Activated CD8-positive, alpha-beta memory T cell treated with anti-CD3 and anti-CD28 coated beads for 4 hours (primary cell): Measurements from ENCODE around the gene SERPINA12.

ENCODE experiments used
- DNase-seq, 2 donors: peaks; one replicate each; pipeline ENCODE4 v3.0.0-alpha.2; 2020; ENCODE audit warnings: low read depth in 2 of 2

Gene SERPINA12

DNA sequence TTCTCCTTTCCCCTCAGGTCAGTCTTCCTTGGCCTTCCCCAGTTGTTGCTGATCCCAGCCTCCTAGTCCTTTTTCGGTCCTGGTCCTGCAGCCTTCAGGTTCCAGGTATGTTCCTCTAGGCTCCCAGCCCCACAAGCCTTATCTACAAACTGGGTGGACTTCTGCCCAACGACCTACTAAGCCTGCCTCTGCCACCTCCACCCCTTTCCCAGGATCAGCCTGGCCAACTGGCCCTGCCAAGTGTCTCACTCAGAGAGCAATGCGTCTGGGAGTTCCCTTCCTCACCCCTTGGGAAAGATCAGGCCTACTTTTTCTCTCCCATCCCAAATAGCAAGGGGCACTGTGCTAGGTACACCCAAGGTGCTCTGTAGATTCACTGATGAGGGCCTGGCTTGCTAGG is at the start of gene SERPINA12:
SERPINA12 (minus strand) TSS at position 114 of the 400 bp plus-strand sequence. CDS start 11,072 bp downstream, outside the sequence.
- DNase-seq: no peak

DNA sequence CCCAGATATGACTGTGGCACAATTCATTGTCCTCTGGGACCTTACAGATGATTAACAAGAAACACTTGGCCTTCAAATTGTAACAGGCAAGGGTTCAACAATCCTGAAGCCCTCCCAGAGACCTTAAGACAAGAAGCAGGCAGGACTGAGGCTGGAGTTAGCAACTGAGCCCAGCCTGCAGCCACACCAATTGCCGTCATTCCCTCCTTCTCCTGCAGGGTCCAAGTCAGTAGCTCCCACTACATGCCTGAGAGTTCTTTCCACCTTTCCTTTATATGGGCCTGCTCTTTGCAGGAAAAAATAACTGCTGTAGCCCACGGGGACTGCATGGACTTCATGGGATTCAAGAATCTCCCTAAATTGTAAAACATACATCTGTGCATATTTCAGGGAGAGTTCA is 49.6 kb upstream of the SERPINA12 start:
- DNase-seq: no peak

- no peak for DNase-seq
Observed at GRCh38 chr14:94557327-94557726, 48.1 kb upstream of the SERPINA12 start.

GRCh38 chr14:94555991-94556390 is 46.7 kb upstream of the SERPINA12 start:
- DNase-seq: no peak

DNA sequence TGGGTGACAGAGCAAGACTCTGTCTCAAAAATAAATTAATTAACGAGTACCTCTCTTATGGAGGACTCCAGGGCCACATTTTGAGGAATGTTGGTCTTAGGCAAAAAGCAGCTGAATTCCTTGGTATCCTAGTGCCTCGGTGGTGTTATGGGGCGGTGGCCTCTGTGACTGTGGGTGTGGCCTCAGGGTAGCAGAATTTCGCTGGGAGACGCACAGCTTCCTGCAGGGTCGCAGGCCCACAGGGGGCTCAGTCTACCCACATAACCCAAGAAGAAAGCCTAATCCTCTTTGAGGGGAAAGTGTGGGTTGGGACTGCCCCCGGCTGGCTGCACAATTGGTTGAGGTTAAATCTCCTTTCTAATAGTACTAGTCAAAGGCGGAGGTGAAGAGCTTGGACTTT is 40.8 kb upstream of the SERPINA12 start:
- DNase-seq: no peak

- peak in 1 of 2 donors; percentile 3 for DNase-seq
Observed at GRCh38 chr14:94548999-94549985, 40.0 kb upstream of the SERPINA12 start.

GRCh38 chr14:94548131-94548998 is 39.1 kb upstream of the SERPINA12 start:
- DNase-seq: no peak

GRCh38 chr14:94547726-94548125 is 38.5 kb upstream of the SERPINA12 start:
- DNase-seq: no peak

DNA sequence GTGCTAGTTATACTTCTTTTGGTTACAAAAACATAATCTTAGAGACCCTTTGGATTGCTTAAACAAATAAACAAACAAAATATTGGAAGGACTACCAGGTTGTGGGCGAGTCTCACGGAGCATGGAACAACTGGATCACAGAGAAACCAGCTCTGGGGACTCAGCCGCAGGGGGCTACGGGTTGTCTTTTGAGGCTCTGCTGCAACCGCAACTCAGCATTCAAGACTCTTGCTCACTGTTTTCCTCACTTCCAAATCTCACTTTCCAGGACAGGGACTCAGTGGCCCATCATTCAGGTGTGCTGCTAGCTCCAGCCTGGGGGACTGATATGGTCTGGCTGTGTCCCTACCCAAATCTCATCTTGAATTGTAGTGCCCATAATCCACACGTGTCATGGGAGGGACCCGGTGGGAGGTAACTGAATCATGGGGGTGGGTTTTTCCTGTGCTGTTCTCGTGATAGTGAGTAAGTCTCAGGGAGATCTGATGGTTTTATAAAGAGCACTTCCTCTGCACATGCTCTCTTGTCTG is 37.9 kb upstream of the SERPINA12 start:
- DNase-seq: no peak

- no peak for DNase-seq
Observed at GRCh38 chr14:94545131-94545841, 36.0 kb upstream of the SERPINA12 start.

- DNase-seq: no peak
Observed at GRCh38 chr14:94544726-94545125, 35.5 kb upstream of the SERPINA12 start.

DNA sequence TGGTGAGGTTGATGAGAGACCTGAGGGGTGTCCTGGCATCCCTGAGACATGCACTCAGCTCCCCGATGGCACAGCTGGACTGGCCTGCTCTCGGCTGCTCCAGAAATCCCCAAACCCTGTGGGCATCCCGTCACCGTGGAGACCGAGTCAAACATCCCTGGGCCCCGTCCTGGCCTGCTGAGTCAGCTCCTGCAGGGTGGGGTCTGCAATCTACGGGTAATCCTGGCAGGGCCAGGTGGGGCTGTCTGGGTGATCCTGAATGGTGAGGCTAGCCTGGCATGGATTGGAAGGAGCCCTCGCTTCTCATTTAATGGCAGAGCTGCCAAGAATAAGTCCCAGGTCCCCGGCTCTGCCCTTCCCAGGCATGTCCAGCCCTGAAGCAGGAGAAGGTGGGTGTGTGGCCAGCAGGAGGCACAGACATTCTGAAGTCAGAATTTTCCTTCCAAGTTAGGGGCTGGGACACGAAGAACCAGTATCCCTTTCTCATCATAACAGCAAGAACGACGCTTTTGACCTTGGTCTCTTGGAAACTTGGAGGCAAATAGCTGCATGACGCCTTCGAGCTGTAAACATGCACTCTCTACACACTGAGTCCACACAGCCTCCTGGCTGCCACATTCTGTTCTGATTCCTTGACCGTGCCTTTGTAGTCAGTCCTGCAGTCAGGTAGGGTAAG is 34.3 kb upstream of the SERPINA12 start:
- DNase-seq: no peak

DNA sequence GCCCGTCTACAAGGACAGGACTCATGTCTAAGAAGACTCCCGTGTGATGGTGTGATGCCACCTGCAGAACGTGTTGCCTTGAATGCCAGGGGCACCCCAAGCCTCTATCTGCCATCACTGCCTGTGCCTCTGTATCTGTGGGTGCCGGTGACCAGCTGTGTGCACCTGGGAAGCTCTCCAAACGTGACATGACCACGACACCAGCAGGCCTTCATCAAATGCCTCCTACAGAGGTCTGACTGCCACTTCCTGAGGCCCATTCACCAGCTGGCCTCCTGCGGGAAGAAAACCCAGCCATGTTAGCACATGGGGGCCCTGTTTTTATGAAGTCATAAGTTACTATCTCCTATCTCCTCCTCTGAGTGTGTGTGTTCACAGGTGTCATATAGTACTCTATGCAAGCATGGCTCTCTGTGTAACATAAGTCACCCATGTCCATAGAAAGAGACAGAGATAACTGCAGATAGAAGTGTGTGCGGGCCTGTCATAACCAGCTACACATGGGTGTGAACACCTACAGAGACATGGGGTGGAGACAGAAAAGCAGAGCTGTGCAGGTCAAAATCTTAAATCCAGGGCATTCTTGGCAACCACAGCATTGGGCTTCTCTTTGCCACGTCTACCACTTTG is 33.7 kb upstream of the SERPINA12 start:
- no peak for DNase-seq

- no peak for DNase-seq
Observed at GRCh38 chr14:94542111-94542810, 33.0 kb upstream of the SERPINA12 start.

GRCh38 chr14:94541234-94541975 is 32.1 kb upstream of the SERPINA12 start:
- no peak for DNase-seq

GRCh38 chr14:94540031-94540794 is 30.9 kb upstream of the SERPINA12 start:
- DNase-seq: no peak

DNA sequence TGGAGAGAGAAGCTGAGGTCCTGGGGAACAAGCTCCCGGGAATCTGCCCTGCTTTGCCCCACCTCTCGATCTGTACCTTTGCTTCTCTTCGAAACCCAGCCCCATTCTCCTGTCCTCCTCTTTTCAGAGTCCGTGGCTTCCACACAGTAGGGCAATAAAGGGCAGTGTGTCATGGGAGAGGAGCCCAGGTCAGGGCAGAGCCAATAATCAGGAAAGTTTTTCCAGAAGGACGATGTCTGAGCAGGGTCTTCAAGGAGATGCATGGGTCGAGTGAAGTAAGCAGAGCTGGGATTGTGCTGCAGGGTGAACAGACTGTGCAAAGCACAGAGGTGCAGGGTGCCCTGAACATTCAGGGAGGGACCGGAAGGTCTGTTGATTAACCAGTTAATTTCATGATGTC is 29.9 kb upstream of the SERPINA12 start:
- no peak for DNase-seq

DNA sequence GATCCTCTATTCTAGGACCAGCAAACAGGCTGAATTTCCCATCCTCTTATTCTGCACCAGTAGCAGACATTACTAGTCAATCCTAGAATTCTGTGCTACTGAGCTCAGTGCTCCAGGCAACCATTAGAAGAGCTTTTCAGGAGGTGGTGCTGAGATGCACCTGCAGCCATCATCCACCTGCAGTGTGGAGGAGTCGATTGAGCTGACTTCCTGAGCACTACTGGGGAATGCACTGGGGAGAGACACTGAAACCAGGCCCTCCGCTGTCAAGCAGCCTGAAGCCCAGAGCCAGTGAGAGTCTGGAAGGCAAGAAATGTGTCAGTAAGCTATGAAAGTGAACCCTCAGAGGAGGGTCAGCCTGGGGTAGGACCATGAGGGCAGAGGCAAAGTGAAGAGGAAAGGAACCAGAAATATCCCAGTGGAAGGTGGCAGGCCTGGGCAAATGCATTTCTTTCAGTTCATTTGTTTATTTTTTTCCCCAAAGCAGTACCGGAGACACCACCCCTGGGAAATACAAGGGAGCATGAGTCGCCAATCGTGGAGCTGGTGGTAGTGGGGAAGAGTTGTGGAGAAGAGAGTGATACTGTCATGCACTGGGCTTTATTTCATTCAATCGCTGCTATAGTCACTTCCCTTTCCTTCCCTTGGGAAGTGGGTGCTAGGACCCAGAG is 28.9 kb upstream of the SERPINA12 start:
- no peak for DNase-seq
